ENCODE measurements around the gene EID3. TPM values are rescaled to one million over a fixed set of nuclear protein-coding genes. Genes with fewer than 3 reads are reported as not detected.
A peak's percentile ranks its signal among the peaks of the same experiment; 100 is the strongest.

EID3 gene
- total RNA-seq, 4 donors from 2014 or later = 6.2 to 24.9 (median 15.0) TPM

DNA sequence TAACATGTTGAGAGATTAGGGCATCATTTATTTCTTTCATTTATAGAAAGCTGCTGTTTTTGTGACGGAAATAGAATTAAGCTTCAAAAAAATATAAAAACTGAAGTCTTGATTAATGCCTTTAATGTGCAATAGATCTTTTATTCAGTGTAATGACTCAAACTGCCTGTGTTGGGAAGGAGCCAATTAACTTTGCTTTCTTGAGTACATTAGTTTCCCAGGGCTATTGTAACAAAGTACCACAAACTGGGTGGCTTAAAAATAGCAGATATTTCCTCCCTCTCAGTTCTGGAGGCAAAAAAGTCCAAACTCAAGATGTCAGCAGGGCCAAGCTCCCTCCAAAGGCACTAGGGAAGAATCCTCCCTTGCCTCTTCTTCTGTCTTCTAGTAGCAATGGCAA, 36.6 kb downstream of the EID3 start:
- no peak for ATAC-seq
- peaks cover 11 to 98% of the 10 kb centered on the region in 2 donors for H3K36me3 ChIP-seq
- peak overlapping the region; percentile 33 to 66 (median 40) for H3K27ac ChIP-seq
- no peaks in the 10 kb centered on the region for H3K9me3 ChIP-seq
- 8 to 10% methylated on average over 1 of the region's 1 CpG for WGBS, 2 donors (ENCODE audit: low coverage in 1 of 2)
- no peak overlapping the region for H3K4me3 ChIP-seq
- TF ChIP-seq POLR2A (IDR thresholded peaks at IDR 0.05) (no peak), POLR2AphosphoS5 (IDR thresholded peaks at IDR 0.05) (peak; percentile 21)
- H3K4me1 ChIP-seq = peaks cover 7 to 49% (median 17%) of the 10 kb centered on the region in 3 donors
- no peaks in the 10 kb centered on the region for H3K27me3 ChIP-seq

DNA sequence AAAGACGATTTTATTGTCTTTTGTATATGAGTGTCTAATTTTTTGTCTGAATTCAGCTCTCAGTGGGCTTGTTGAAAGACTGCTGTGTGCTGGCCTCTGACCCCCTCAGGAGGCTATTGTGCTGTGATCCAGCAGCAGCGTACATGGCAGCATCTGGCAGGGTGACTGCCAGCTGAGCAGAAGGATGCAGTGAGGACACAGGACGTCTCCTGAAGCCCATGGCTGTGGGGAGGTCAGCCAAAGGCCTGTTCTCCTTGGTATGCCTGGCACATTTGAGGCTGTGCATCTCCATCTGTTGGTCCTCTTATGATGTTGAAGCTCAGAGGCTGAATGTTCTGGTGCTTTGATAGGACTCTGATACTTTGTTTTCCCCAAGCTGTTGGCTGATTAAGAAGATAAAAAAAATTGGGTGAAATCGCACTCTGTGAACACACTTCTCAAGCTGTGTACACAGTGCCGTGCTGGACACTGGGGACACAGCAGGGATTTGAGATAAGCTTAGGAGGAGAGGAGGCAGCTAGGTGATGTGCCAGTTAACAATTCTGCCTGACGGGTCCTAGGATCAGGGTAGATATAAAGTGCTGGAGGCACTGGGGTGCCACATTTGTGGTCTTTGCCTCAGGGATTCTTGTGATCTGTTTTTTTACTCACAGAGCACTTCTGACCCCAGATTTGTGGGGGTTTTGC, 37.5 kb downstream of the EID3 start:
- Histone ChIP-seq H3K36me3 (peaks cover 11 to 98% of the 10 kb centered on the region in 2 donors), H3K27me3 (no peaks in the 10 kb centered on the region), H3K9me3 (no peaks in the 10 kb centered on the region), H3K4me1 (peaks cover 7 to 53% (median 17%) of the 10 kb centered on the region in 3 donors), H3K4me3 (no peak overlapping the region), H3K27ac (peak overlapping the region in 3 of 4 donors; percentile 33 to 66 (median 41))
- TF ChIP-seq POLR2AphosphoS5 (IDR thresholded peaks at IDR 0.05) = peak; percentile 47
- no peak for TF ChIP-seq EP300 (IDR thresholded peaks at IDR 0.05)
- 44 to 68% methylated on average over 3 to 5 of the region's 6 CpGs for WGBS, 2 donors (ENCODE audit: low coverage in 1 of 2)
- no peak for ATAC-seq

DNA sequence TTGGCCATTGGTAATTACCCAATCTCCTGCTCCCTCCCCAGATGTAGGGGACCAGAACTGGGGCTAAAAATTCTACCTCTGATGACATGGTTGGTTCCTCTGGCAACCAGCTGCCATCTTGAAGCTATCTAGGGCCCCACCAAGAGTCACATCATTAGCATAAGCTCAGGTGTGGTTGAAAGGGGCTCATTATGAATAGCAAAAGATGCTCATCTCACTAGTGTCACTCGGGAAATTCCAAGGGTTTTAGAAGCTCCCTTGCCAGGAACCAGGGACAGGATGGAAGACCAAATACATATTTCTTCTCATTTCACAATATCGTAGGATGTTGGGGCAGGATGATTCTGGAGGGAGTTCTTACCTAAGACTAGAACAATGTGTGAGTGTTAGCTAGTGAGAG, 38.6 kb downstream of the EID3 start:
- 80 to 93% methylated on average over 1 to 2 of the region's 2 CpGs for WGBS, 2 donors (ENCODE audit: low coverage in 1 of 2)
- peaks cover 4 to 98% of the 10 kb centered on the region in 2 donors for H3K36me3 ChIP-seq
- TF ChIP-seq POLR2A (IDR thresholded peaks at IDR 0.05) (no peak), POLR2AphosphoS5 (IDR thresholded peaks at IDR 0.05) (no peak), EP300 (IDR thresholded peaks at IDR 0.05) (no peak)
- TF ChIP-seq, protein P1, sequence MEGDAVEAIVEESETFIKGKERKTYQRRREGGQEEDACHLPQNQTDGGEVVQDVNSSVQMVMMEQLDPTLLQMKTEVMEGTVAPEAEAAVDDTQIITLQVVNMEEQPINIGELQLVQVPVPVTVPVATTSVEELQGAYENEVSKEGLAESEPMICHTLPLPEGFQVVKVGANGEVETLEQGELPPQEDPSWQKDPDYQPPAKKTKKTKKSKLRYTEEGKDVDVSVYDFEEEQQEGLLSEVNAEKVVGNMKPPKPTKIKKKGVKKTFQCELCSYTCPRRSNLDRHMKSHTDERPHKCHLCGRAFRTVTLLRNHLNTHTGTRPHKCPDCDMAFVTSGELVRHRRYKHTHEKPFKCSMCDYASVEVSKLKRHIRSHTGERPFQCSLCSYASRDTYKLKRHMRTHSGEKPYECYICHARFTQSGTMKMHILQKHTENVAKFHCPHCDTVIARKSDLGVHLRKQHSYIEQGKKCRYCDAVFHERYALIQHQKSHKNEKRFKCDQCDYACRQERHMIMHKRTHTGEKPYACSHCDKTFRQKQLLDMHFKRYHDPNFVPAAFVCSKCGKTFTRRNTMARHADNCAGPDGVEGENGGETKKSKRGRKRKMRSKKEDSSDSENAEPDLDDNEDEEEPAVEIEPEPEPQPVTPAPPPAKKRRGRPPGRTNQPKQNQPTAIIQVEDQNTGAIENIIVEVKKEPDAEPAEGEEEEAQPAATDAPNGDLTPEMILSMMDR (IDR thresholded peaks at IDR 0.05) = no peak
- no peaks in the 10 kb centered on the region for H3K9me3 ChIP-seq
- no peak overlapping the region for H3K4me3 ChIP-seq
- H3K4me1 ChIP-seq = peaks cover 7 to 53% (median 17%) of the 10 kb centered on the region in 3 donors
- no peak overlapping the region for H3K27ac ChIP-seq
- no peaks in the 10 kb centered on the region for H3K27me3 ChIP-seq
- ATAC-seq = no peak

DNA sequence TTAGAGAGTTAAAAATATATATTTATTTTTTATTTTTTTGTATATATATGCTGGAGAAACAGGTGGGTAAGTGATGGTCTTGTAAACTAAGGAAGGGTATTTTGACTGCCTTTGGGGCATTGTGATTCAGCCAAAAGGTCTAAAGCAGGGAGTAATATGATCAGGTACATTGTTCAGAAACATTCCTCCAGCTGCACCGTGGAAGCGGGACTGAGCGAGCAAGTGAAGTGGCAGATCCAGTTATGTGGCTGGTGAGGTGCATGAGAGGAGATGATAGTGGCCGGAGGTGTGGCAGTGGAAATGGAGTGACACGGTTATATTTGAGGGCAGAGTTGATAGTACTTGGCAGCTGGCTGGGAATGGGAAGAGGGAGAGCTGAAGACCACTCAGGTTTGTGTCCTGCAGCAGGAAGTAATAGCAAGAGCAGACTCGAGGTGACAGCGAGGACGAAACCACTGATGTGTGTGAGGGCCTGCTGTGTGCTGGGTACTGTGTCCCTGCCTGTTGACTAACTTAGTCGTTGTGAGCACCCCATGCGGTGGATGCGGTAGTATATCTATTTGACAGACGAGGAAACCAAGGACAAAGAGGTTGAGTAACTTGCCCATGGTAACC, 39.2 kb downstream of the EID3 start:
- no peaks in the 10 kb centered on the region for H3K9me3 ChIP-seq
- H3K27ac ChIP-seq = no peak overlapping the region
- H3K36me3 ChIP-seq = peaks cover 9 to 98% of the 10 kb centered on the region in 2 donors
- no peak for ATAC-seq
- TF ChIP-seq, protein P1 (IDR thresholded peaks at IDR 0.05) = no peak
- no peak for TF ChIP-seq POLR2A (IDR thresholded peaks at IDR 0.05)
- no peak for TF ChIP-seq EP300 (IDR thresholded peaks at IDR 0.05)
- no peak for TF ChIP-seq POLR2AphosphoS5 (IDR thresholded peaks at IDR 0.05)
- WGBS, 2 donors (ENCODE audit: low coverage in 1 of 2) = 90 to 93% methylated on average over 6 to 11 of the region's 12 CpGs
- H3K27me3 ChIP-seq = no peaks in the 10 kb centered on the region
- H3K4me3 ChIP-seq = no peak overlapping the region
- H3K4me1 ChIP-seq = peaks cover 7 to 53% (median 17%) of the 10 kb centered on the region in 3 donors

DNA sequence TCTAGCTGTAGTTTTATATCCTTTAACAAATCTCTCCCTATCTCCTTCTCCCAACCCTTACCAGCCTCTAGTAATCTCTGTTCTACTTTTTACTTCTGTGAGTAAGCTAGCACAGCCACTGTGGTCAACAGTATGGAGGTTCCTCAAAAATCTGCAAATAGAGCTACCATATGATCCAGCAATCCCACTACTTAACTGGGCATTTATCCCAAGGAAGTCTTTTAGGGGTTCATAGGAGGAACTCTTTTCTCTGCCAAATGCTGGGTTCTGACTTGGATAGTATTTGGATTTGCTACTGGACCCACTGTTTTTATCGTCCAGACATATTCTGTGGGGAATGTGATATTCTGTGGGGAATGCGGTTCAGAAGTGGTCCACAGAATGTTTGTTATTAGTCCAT, 41.1 kb downstream of the EID3 start:
- Histone ChIP-seq H3K36me3 (peaks cover 13 to 98% of the 10 kb centered on the region in 2 donors), H3K4me1 (peaks cover 5 to 41% (median 13%) of the 10 kb centered on the region in 3 donors), H3K4me3 (no peak overlapping the region), H3K9me3 (no peaks in the 10 kb centered on the region), H3K27me3 (no peaks in the 10 kb centered on the region), H3K27ac (no peak overlapping the region)
- ATAC-seq = no peak
- 65 to 71% methylated on average over 2 of the region's 2 CpGs for WGBS, 2 donors (ENCODE audit: low coverage in 1 of 2)
- TF ChIP-seq POLR2A (IDR thresholded peaks at IDR 0.05) (no peak), EP300 (IDR thresholded peaks at IDR 0.05) (no peak), POLR2AphosphoS5 (IDR thresholded peaks at IDR 0.05) (no peak)
- TF ChIP-seq, protein P1 (IDR thresholded peaks at IDR 0.05) = no peak
